Middle frontal gyrus (tissue), 1 donor: ENCODE data around the gene SSTR5.
"Not testable (repeated sequence)": the region's sequence is repeated elsewhere in the genome, so short reads cannot be mapped to it uniquely, and the experiment has no call there.

Experiments used
- DNase-seq: peaks from one replicate; pipeline ENCODE4 v3.0.0-alpha.2; 2015; ENCODE audit warnings: low spot score; ENCODE audit errors: extremely low spot score

Gene SSTR5

GRCh38 chr16:1073566-1074378 lies 1.2 kb downstream of the SSTR5 start:
- no peak for DNase-seq

- DNase-seq = no peak
These were observed 1.8 kb downstream of the SSTR5 start for GRCh38 chr16:1074379-1074649.

- no peak for DNase-seq
These were observed 3.0 kb downstream of the SSTR5 start for GRCh38 chr16:1075546-1075945.

GRCh38 chr16:1076801-1077576 lies 4.4 kb downstream of the SSTR5 start:
- DNase-seq = no peak

GRCh38 chr16:1077877-1078578 lies 5.5 kb downstream of the SSTR5 start:
- no peak for DNase-seq

- no peak for DNase-seq
These were observed 6.1 kb downstream of the SSTR5 start for GRCh38 chr16:1078579-1079021.

GRCh38 chr16:1079341-1079740 lies 6.8 kb downstream of the SSTR5 start:
- DNase-seq = no peak

- no peak for DNase-seq
These were observed 7.4 kb downstream of the SSTR5 start for GRCh38 chr16:1079786-1080525.

GRCh38 chr16:1080801-1081733 lies 8.5 kb downstream of the SSTR5 start:
- no peak for DNase-seq

GRCh38 chr16:1081734-1082265 lies 9.3 kb downstream of the SSTR5 start:
- no peak for DNase-seq

- DNase-seq = no peak
These were observed 9.9 kb downstream of the SSTR5 start for GRCh38 chr16:1082266-1082951.

- DNase-seq = no peak
These were observed 10.6 kb downstream of the SSTR5 start for GRCh38 chr16:1082952-1083675.

GRCh38 chr16:1084971-1085370 lies 12.4 kb downstream of the SSTR5 start:
- DNase-seq = no peak

- not testable (repeated sequence) for DNase-seq
These were observed 13.9 kb downstream of the SSTR5 start for GRCh38 chr16:1086443-1086842.

- DNase-seq = no peak
These were observed 16.0 kb downstream of the SSTR5 start for GRCh38 chr16:1088295-1089170.

- no peak for DNase-seq
These were observed 16.9 kb downstream of the SSTR5 start for GRCh38 chr16:1089439-1089821.

- DNase-seq = no peak
These were observed 17.5 kb downstream of the SSTR5 start for GRCh38 chr16:1089822-1090619.
